GM23248 (cell line): ENCODE measurements around the gene CEP78.

Source experiments
- EZH2 ChIP-seq: fragments of 200-600 bp; sonication (generic); IDR thresholded peaks from 2 replicates; pipeline ENCODE4 v1.6.1; 2018; ENCODE audit warnings: antibody characterized with exemption, mild to moderate bottlenecking; ENCODE audit not compliant: insufficient read depth, poor library complexity, severe bottlenecking
- EZH2phosphoT487 ChIP-seq: fragments of 200-600 bp; sonication (generic); IDR thresholded peaks from 2 replicates; pipeline ENCODE4 v1.6.1; 2018; ENCODE audit warnings: antibody characterized with exemption, moderate library complexity, mild to moderate bottlenecking, low read depth; ENCODE audit not compliant: insufficient read depth

GRCh38 chr9:78297672-78297961 is 61.7 kb downstream of the CEP78 start:
- TF ChIP-seq EZH2 (no peak), EZH2phosphoT487 (no peak)
